Ectodermal cell (in vitro differentiated cells): ENCODE results near the gene CRTC1.

Experiments used
- H3K27ac ChIP-seq: 2 replicates; pipeline ENCODE4 v1.7.0; 2013; ENCODE audit warnings: mild to moderate bottlenecking, low read depth, low read length; ENCODE audit not compliant: insufficient read depth, poor library complexity, severe bottlenecking
- H3K27me3 ChIP-seq: 2 replicates; pipeline ENCODE4 v1.7.0; 2013; ENCODE audit warnings: mild to moderate bottlenecking, low read length; ENCODE audit not compliant: insufficient read depth, control insufficient read depth, poor library complexity, severe bottlenecking
- H3K36me3 ChIP-seq: one replicate; pipeline ENCODE4 v1.7.0; 2013; ENCODE audit warnings: low read length; ENCODE audit not compliant: control insufficient read depth, insufficient read depth
- H3K4me1 ChIP-seq: one replicate; pipeline ENCODE4 v1.7.0; 2013; ENCODE audit warnings: low read length; ENCODE audit not compliant: control insufficient read depth, insufficient read depth
- H3K4me3 ChIP-seq: 2 replicates; pipeline ENCODE4 v1.7.0; 2013; ENCODE audit warnings: low read depth, low read length, control low read depth; ENCODE audit not compliant: insufficient read depth
- H3K9me3 ChIP-seq: 2 replicates; pipeline ENCODE4 v1.7.0; 2013; ENCODE audit warnings: mild to moderate bottlenecking, low read length, moderate library complexity; ENCODE audit not compliant: control insufficient read depth
- WGBS, 2 experiments: methylation state at CpG; one replicate each; pipeline ENCODE4 v1.1.7; 2013; ENCODE audit warnings: missing lambda C conversion rate in 2 of 2; 5-methylcytosine and 5-hydroxymethylcytosine counted together

The CRTC1 gene

DNA sequence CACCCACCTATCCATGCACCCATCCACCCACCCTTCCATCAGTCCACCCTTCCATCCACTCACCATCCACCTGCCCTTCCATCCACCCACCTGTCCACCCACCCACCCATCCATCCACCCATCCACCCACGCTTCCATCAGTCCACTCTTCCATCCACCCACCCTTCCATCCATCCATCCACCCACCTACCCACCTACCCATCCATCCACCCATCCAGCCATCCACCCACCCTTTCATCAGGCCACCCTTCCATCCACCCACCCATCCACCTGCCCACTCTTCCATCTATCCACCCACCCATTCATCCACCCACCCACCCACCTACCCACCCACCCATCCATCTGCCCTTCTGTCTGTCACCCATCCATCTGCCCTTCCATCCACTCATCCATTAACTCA is 29.6 kb upstream of the CRTC1 start:
- Histone ChIP-seq H3K36me3 (no peaks in the 10 kb centered on the region), H3K4me1 (peaks cover 46% of the 10 kb centered on the region), H3K27me3 (peaks cover 8% of the 10 kb centered on the region), H3K27ac (no peak overlapping the region), H3K9me3 (no peaks in the 10 kb centered on the region), H3K4me3 (no peak overlapping the region)
- WGBS, 2 experiments: 88 to 94% methylated on average over 1 of the region's 1 CpG

DNA sequence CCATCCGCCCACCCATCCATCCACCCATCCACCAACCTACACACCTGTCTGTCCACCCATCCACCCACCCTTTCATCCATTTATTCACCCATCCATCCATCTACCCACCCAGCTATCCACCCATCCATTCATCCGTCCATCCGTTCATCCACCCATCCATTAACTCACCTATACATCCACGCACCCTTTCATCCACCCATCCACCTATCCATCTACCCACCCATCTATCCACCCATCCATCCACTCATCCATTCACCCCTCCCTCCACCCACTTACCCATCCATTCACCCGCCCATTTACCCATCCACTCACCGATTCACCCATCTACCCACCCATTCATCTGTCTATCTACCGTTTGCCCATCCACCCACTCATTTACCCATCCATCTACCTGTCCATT is 29.0 kb upstream of the CRTC1 start:
- Histone ChIP-seq H3K4me1 (peaks cover 45% of the 10 kb centered on the region), H3K27me3 (peaks cover 8% of the 10 kb centered on the region), H3K36me3 (no peaks in the 10 kb centered on the region), H3K4me3 (no peak overlapping the region), H3K27ac (no peak overlapping the region), H3K9me3 (no peaks in the 10 kb centered on the region)
- 95 to 96% methylated on average over 7 of the region's 7 CpGs for WGBS, 2 experiments

DNA sequence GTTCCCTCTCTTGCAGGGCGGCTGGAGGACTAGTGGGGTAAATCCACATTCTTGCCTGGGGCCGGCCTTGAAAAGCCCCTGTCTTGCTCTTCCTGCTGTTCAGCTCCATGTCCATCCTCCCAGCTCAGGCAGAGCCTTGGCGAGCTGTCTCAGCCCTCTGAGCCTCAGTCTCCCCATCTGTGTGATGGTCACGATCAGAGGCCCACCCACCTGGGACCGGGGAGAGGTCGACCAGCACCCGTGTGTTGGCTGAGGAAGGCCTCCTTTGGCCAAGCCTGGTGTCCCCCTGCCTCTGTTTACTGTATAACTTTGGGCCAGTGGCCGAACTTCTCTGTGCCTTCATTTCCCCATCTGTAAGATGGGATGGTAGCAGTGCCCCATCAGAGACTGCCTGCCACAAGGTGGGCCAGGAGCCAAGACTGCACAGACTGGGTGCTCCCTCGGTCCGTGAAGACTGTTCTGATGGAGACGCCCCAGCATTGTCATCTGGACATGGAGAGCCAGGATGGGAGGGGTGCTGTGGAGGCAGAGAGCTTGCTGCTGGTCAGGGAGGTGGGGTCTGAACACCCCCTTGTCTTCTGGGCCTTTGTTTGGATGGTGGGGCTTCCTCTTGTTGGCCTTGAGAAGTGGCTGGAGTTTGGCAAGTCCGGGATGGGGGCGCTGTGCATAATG is 28.2 kb upstream of the CRTC1 start:
- no peak overlapping the region for H3K4me3 ChIP-seq
- no peaks in the 10 kb centered on the region for H3K36me3 ChIP-seq
- H3K27ac ChIP-seq: no peak overlapping the region
- H3K9me3 ChIP-seq: no peaks in the 10 kb centered on the region
- WGBS, 2 experiments: 96% methylated on average over 13 of the region's 13 CpGs
- H3K4me1 ChIP-seq: peaks cover 47% of the 10 kb centered on the region
- H3K27me3 ChIP-seq: peaks cover 8% of the 10 kb centered on the region

DNA sequence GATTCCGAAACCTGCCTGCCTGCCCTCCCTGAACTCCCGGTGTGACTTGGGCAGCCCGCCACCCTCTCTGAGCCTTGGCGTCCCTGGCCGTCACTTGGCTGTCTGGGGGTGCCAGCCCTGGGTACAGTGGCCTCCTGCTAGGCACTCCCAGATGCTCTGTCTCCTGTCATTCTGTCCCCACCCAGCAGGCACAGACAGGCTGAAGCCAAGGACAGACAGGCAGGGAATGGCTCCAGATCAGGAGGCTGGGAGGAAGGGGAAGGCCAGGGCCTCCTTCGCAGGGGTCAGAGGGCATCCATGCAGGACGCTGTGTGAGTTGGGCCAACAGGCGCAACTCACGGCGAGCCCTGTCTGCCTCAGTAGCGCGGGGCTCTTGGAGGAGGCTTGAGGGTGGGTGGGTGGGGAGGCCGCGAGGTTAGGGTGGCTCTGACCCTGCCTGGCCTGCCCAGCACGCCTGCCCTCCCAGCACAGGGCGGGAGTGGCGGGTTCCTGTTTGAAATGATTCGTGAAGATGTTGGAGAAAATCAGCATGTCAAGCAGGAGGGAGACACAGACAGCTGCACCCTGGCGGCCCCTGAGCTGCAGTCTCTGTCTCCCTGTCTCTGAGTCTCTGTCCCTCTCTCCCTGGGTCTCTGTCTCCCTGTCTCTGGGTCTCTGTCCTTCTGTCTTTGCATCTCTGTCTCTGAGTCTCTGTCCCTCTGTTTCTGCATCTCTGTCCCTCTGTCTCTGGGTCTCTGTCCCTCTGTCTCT is 27.0 kb upstream of the CRTC1 start:
- H3K27ac ChIP-seq: no peak overlapping the region
- H3K36me3 ChIP-seq: no peaks in the 10 kb centered on the region
- WGBS, 2 experiments: 85 to 88% methylated on average over 19 of the region's 19 CpGs
- no peak overlapping the region for H3K4me3 ChIP-seq
- no peaks in the 10 kb centered on the region for H3K27me3 ChIP-seq
- no peaks in the 10 kb centered on the region for H3K9me3 ChIP-seq
- peaks cover 38% of the 10 kb centered on the region for H3K4me1 ChIP-seq

DNA sequence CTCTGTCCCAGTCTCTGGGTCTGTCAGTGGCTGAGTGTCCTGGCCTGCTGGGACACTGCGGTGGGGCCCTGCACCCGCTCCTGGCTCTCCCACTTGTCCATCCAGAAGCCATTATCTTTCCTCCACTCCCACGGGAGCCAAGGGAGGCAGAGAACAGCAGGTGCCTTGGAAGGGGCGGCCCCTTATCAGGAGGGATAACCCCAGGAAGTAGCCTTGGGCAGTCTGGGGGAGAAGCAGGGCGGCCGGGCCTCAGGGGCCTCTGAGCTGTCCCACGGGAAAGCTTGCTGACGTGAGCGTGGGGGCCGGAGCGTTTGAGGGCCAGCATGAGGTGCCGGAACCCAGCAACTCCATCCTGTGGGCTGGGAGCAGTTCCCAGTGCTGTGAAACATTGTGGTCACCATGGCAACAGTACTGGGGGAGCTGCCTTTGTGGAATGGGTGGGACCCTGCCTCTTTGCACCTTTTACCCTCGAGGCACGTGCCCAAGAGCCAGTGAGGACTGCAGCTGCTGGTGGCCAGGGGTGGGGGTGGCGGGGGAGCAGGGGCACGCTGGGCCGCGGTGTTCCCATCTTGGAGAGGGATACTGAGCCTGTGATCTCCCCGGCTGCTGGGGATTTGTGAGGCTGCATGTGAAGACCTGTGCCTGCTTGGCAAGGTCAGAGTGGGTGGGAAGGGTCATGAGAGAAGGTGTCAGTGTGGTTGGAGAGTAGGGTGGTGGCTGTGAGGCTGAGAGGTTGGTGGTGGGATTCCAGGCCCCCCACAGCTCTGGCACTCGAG is 25.7 kb upstream of the CRTC1 start:
- no peak overlapping the region for H3K4me3 ChIP-seq
- no peaks in the 10 kb centered on the region for H3K27me3 ChIP-seq
- H3K4me1 ChIP-seq: peaks cover 40% of the 10 kb centered on the region
- H3K36me3 ChIP-seq: no peaks in the 10 kb centered on the region
- no peaks in the 10 kb centered on the region for H3K9me3 ChIP-seq
- H3K27ac ChIP-seq: peak overlapping the region; percentile 33
- 50 to 51% methylated on average over 20 of the region's 20 CpGs for WGBS, 2 experiments

DNA sequence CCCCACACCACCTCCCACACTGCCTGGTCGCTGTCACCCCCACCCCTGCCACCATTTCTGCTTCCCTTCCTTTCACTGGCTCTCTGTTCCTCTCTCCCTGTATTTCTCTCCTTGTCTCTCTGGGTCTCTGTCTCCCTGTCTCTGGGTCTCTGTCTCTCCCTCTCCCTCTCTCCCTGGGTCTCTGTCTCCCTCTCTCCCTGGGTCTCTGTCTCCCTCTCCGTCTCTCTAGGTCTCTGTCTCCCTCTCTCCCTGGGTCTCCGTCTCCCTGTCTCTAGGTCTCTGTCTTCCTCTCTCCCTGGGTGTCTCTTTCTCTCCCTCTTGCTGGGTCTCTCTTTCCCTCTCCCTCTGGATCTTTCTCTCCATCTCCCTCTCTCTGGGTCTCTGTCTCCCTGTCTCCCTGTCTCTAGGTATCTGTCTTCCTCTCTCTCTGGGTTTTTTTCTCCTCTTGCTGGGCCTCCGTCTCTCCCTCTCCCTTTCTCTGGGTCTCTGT is 25.1 kb upstream of the CRTC1 start:
- Histone ChIP-seq H3K27me3 (no peaks in the 10 kb centered on the region), H3K4me3 (no peak overlapping the region), H3K4me1 (peaks cover 46% of the 10 kb centered on the region), H3K9me3 (no peaks in the 10 kb centered on the region), H3K27ac (no peak overlapping the region), H3K36me3 (no peaks in the 10 kb centered on the region)
- WGBS, 2 experiments: 80 to 83% methylated on average over 4 of the region's 4 CpGs

DNA sequence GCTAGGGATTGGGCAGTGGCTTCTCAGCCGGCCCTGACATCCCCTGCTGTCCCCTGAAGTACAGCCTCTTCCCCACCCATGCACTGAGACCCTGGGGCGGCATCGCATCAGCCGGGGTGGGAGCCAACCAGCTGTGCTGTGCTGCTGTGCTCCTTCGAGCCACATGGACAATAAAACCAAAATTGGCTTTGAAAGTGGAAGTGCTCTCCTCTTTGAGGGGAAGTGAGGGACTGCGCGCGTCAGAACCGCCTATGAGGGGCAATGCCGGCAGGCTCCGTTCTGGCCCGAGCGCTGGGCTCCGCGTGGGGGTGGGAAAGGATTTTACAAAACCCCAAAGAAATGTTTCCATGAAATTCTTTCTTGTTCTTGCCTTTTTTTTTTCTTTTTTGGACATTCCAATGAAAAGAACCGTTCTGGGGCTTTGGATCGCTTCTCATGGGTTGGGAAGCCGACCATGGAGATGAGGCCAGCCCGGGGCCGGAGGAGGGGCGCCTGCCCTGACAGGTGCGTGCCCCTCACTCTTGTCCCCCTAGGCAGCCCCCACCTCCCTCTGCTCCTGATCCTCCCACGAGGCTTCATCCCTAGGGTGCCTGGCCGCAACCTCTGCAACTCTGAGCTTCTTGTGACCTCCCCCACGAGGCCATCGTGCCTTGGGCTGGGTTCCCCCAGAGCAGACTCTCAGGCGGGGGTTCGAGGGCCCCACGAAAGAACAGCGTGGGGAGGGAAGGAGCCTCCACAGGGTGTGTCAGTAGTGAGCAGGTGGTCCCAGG is 24.0 kb upstream of the CRTC1 start:
- peaks cover 48% of the 10 kb centered on the region for H3K4me1 ChIP-seq
- H3K9me3 ChIP-seq: no peaks in the 10 kb centered on the region
- H3K4me3 ChIP-seq: no peak overlapping the region
- no peak overlapping the region for H3K27ac ChIP-seq
- WGBS, 2 experiments: 85% methylated on average over 30 of the region's 30 CpGs
- H3K36me3 ChIP-seq: no peaks in the 10 kb centered on the region
- H3K27me3 ChIP-seq: no peaks in the 10 kb centered on the region

DNA sequence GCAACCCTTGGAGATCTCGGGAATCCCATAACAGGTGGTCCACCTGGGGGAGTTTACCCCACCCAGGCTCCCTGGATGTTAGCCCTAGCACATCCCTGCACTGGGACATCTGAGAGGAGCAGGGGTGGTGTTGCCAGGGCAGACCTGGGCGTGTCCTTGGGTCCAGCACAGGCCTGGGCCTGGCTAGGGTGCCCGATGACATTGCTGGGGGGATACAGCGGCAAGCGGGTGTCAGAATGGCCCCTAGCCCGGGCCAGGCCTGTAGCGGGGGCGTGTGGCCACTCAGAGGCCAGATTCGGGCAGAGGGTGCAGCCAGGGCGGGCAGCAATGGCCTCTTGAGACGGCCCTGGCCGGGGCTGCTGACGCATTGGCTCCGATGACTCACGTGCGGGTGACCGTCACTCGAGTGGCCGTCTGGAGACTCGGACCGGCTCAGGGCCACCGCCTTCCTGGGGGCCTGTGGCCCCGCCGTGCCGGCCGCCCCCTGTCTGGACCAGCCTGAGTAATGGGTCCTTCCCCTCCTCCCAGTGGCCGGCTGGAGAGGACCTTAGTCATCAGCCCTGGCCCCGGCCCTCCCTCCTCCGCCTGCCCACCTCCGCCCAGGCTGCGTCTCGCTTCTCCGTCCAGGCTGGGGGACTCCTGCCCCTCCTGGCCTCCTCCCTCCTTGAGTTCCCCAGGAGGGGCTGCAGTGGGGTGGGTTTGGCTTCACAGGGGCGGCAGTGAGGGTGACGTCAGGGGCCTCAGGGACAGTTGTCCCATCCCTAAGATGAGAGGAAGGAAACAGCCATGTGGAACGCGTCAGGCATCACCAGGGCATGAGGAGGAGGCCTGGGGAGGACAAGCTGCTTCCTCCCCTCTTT is 23.2 kb upstream of the CRTC1 start:
- Histone ChIP-seq H3K4me1 (peaks cover 48% of the 10 kb centered on the region), H3K27me3 (no peaks in the 10 kb centered on the region)
- 88 to 91% methylated on average over 37 of the region's 37 CpGs for WGBS, 2 experiments

DNA sequence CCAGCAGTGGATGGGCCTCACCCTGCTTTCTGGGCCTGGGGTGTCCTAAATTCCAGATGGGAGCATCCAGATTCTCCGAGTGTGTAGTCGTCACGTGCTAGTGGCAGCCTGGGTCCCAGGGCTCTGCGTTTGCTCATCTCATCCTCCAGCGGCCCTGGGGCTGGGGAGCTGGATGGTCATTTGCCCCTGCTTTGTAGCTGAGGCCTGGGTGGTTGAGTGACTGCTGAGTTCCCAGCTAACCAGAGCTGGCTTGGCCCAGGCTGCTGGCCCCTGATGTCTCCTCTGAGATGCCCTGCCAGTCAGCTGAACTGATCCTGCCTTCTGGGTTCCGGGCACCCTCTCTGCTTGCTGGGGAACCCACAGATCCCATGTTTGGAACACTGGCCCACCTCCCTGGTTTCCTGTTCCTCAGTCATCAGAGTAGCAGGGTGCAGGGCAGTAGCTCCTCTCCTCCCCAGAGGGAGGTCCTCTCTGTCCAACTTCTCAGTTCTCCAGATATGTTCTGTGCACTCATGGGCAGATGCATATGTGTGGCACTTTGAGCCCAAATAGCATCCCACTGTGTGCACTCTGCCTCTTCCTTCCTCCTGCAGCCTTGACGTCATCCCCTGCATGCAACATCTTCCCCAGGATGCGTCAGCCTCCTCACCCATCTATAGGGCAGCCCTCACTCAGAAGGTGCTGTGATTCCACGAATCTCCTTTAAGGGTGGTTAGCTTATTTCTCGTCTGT is 22.4 kb upstream of the CRTC1 start:
- H3K27ac ChIP-seq: no peak overlapping the region
- 92 to 93% methylated on average over 10 of the region's 10 CpGs for WGBS, 2 experiments

More for the DNA sequence above, 23.2 kb upstream of the CRTC1 start:
- Histone ChIP-seq H3K36me3 (no peaks in the 10 kb centered on the region), H3K9me3 (no peaks in the 10 kb centered on the region), H3K4me3 (no peak overlapping the region), H3K27ac (no peak overlapping the region)

More for the DNA sequence above, 22.4 kb upstream of the CRTC1 start:
- no peak overlapping the region for H3K4me3 ChIP-seq
- peaks cover 48% of the 10 kb centered on the region for H3K4me1 ChIP-seq
- no peaks in the 10 kb centered on the region for H3K36me3 ChIP-seq
- H3K27me3 ChIP-seq: no peaks in the 10 kb centered on the region
- no peaks in the 10 kb centered on the region for H3K9me3 ChIP-seq
